ENCODE data around the gene CT45A9. TPM values are rescaled to one million over a fixed set of nuclear protein-coding genes. Genes with fewer than 3 reads are reported as not detected.

CT45A9 gene
- total and polyA plus RNA-seq, 5 experiments from 2014 or later: not detected

Other genes with a start within 250 kb of the CT45A9 start
- gene CT45A1, start 158.2 kb downstream of the CT45A9 start, total RNA-seq: not detected
- gene CT45A1, start 158.2 kb downstream of the CT45A9 start, polyA plus RNA-seq: not detected
- gene CT45A3, start 103.6 kb downstream of the CT45A9 start, total RNA-seq: not detected
- not detected for gene CT45A3, start 103.6 kb downstream of the CT45A9 start, polyA plus RNA-seq
- gene CT45A5, start 86.3 kb downstream of the CT45A9 start, total RNA-seq: not detected
- gene CT45A5, start 86.3 kb downstream of the CT45A9 start, polyA plus RNA-seq: not detected
- not detected for gene CT45A6, start 69.0 kb downstream of the CT45A9 start, total RNA-seq
- not detected for gene CT45A6, start 69.0 kb downstream of the CT45A9 start, polyA plus RNA-seq
- not detected for gene CT45A2, start 51.8 kb downstream of the CT45A9 start, total RNA-seq
- gene CT45A2, start 51.8 kb downstream of the CT45A9 start, polyA plus RNA-seq: not detected
- not detected for gene CT45A7, start 34.5 kb downstream of the CT45A9 start, total RNA-seq
- not detected for gene CT45A7, start 34.5 kb downstream of the CT45A9 start, polyA plus RNA-seq
- not detected for gene CT45A8, start 17.3 kb downstream of the CT45A9 start, total RNA-seq
- gene CT45A8, start 17.3 kb downstream of the CT45A9 start, polyA plus RNA-seq: not detected
- gene CT45A10, start 21.6 kb upstream of the CT45A9 start, total RNA-seq: not detected
- gene CT45A10, start 21.6 kb upstream of the CT45A9 start, polyA plus RNA-seq: not detected
- not detected for gene SAGE1, start 21.9 kb upstream of the CT45A9 start, total RNA-seq
- not detected for gene SAGE1, start 21.9 kb upstream of the CT45A9 start, polyA plus RNA-seq
- 10 to 100 TPM; 24.8 to 25.3 TPM for gene MMGT1, start 102.2 kb upstream of the CT45A9 start, total RNA-seq
- gene MMGT1, start 102.2 kb upstream of the CT45A9 start, polyA plus RNA-seq: 1 to 10 TPM; 6.9 to 8.3 (median 7.7) TPM
- 10 to 100 TPM; 16.3 to 18.6 TPM for gene SLC9A6, start 113.6 kb upstream of the CT45A9 start, total RNA-seq
- 10 to 100 TPM; 14.4 to 18.3 (median 17.1) TPM for gene SLC9A6, start 113.6 kb upstream of the CT45A9 start, polyA plus RNA-seq